NK-92 (cell line): ENCODE data around the gene MAPKAP1.

Experiments used
- DNase-seq: peaks from one replicate; lab custom pipeline; 2025; ENCODE audit not compliant: unreplicated experiment; lab: John Stamatoyannopoulos, UW

MAPKAP1 gene

DNA sequence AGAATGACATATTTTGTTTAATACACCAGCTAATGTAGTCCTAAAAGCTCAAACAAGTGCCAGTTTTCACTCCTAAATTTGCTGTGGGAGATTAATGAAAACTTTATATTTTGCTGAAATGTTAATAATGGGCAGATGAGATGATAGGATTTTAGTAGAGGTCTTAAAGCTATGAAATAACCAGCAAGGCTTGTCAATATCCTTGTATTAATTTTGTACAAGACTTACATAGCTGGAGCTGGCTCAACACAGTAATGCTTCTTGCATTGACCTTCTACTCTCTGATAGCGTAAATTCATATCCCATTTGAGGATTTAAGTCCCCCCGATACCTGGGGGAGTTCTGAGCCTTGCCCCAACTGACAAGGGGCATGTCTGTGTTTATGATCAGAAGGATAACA, 219.2 kb downstream of the MAPKAP1 start:
- DNase-seq: no peak

DNA sequence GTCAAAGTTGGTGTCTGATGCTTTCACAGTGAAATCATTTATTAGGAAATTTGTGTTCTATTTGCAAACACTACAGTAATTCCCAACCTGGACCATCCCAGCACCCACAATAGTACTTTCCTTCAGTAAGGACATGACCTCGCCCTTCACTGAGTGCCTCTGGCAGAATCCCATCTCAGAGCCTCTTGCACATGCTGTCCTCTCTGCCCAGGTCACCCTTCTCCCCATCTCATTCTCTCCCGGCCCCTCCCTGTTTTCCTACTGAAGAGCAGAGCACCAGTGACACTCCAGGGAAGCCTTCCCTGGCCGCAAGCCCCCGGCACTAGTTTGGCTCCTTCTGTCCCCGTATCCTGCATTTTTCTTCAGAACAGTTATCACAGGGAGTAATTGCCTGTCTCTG, 220.4 kb downstream of the MAPKAP1 start:
- no peak for DNase-seq

DNA sequence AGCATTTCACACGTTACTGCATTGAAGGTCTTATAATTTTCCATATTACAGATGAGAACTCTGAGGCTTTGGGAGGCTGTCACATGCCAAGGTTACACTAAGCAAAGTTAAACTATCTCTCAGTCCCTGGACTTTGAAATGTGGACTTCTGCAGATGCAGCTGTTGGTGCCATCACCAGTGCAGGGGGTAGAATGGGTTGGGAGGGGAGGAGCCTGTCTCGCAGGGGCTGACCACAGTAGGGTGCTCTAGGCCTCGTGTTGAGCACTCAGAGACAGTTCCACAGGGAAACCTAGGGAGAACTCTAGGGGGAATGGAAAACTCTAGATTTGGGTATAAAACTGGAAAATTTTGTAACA, 220.9 kb downstream of the MAPKAP1 start:
- no peak for DNase-seq

DNA sequence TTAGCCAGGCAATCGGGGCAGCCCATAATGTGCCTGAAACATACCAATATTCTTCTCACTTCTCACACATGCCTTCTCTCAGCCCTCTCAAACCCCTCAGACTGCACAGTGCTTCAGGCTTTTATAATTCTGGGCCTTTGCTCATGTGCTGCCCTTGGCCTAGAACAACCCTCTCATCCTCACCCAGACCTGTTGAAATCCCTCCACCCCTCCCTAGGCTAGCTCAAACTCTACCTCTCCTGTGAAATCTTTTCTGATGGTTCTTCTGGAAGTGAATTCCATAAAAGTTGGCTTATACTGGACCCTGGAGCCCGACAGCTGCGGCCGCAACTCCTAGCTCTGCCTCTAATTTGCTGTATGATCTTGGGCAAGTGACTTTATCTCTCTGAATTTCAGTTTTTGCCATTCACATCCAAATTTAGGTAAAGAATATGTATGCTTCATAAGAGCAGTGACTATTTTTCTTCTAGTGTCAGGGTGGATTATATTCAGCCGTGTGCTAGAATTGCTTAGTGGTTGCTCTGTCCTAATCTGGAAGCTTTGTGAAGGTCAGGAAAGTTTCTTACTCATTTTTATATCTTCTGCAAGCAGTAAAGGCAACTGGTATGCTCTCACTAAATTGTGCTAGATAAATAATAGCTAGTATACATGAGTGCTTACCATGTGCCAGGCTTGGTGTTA, 221.4 kb downstream of the MAPKAP1 start:
- DNase-seq: no peak

DNA sequence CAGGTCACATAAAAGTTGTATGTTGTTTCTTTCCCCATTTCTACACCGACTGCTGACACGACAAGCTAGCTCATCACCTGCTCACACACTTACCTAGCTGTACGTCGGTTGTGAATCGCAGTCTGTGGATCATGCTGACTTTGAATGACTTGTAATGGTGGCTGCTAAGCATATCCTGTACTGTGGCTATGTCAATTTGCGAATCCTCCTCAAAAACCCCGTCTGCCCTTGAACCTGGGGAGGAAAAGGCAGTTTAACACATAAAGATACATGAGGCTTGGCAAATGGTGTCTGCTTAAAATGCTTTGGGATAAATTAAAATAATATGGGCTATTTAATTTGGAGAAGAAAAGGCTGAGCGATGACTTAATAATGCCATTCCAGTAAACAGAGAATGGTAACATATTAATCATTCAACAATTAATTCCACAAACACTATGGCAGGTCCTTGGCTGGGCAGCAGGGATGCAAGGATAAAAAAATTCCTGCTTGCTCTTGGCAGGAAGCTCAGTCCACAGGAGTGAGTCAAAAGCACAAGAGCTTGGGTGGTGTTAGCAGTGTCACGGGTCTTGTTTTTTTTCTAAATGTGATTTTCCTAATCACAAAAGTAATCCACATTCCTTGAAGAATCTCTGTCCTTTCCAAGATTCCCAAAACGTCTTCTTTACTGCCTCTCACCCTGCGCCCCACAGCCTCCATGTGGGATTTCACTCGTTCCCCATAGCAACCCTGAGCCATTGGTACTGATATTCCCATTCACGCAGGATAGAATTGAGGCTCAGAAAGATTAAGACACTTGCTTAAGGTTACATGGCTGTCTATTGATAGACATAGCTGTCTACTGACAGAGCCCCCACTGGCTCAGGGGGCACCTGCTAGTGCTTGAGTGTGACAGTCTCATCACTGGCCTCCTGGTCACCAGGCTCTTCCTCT, 222.4 kb downstream of the MAPKAP1 start:
- DNase-seq: no peak

DNA sequence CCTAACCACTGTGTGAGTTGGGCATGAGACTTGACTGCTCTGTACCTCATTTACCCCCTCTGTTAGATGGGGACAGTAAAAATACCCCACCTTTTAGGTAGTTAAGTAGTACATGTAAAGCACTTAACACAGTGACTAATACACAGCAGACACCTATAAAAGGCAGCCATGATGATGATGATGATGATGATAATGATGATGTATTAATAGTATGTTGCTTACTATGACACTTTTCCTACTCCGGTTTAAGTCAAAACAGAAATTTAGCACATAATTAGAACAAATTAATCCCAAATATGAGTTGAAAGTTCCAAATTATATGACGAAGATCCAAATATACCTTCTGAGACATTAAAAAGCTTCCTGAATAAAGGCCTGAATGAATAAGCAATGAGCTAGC, 223.3 kb downstream of the MAPKAP1 start:
- DNase-seq: no peak

DNA sequence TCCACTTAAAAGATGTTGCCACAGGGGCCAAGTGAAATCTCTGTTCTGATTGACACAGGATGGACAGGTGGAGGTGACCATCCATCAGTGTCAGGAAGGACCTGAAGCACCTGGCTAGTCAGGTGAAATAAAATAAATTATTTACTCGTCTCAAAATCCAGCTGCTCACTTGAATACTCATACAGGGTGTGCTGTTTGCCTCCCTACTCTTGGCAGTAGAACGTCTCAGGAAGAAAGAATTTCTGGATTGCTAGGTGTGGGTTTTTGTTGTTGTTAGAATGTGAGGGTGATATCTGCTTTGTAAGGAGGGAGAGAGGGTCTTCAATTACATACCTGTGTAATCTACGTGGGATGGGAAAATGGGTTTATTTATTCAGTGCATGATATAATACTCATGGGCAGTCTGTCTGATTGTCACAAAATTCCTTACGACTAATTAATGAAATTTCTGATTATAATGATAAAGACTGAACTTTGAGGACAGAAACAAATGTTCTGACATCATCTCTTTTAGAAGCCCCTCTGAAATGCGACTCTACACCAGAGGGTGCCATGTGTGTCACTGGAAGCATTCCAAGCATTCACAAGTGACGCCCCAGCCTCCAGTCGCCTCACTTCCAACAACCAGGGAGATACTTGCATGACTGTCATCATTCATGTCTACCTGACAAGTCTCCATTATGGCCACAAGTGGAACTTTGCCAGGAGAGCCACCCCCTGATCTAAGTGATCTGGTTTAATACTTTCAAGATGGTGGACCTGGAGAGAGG, 227.0 kb downstream of the MAPKAP1 start:
- no peak for DNase-seq

DNA sequence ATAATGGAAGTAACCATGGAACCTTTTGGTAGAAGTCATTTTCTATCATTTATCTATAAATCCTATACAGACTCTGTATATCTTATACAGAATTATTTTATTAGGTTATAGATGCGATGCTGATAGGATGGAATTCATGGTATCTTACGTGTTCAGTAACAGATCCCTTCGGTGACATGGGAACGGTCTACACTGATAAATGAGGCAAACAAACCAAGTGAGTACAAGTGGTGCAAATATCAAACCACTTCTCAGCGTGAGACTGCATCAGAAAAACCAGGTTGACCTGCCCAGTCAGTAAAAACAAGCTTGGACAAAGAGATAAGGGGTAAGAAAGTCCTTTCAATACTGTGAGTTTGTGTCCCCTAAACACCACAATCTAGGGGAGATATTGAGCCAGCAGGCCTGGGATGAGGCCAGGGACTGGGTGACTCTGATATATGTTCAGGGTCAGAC, 229.9 kb downstream of the MAPKAP1 start:
- no peak for DNase-seq

DNA sequence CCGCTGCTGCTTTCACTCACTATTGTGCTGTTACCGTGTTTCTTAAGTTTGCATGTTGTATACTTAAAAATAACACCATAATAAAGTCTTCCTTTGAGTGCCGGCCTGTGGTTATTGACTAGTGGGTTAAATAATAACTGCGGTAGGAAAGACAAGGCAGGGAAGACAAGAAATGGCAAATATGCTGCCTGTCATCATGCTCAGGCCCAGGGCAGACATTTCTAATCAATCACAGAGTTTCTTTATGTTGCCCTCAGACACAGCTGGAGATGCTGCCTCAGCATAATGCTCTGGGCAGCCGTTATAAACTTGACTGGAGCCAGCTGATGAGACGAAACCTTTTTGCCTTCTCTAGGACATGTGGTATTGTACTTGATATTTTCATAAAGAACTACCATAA, 230.4 kb downstream of the MAPKAP1 start:
- DNase-seq: no peak

DNA sequence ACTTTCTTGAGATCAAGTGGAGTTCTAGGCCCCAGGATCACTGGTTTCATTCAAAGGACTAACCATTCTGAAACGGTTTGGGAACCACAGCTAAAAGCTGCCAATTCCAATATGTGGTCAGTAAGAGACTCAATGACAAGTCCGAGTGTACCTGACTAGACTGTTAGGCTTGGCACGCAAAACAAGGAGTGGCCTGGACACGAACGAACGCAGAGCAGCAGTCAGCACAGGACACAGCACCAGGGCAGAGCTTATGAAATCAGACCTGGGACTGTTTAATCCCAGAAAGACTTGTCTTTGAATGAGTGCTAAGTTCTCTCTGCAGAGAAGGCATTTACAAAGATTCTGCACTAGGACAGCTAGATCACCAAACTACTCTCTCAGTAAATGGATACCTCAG, 231.6 kb downstream of the MAPKAP1 start:
- DNase-seq: no peak

DNA sequence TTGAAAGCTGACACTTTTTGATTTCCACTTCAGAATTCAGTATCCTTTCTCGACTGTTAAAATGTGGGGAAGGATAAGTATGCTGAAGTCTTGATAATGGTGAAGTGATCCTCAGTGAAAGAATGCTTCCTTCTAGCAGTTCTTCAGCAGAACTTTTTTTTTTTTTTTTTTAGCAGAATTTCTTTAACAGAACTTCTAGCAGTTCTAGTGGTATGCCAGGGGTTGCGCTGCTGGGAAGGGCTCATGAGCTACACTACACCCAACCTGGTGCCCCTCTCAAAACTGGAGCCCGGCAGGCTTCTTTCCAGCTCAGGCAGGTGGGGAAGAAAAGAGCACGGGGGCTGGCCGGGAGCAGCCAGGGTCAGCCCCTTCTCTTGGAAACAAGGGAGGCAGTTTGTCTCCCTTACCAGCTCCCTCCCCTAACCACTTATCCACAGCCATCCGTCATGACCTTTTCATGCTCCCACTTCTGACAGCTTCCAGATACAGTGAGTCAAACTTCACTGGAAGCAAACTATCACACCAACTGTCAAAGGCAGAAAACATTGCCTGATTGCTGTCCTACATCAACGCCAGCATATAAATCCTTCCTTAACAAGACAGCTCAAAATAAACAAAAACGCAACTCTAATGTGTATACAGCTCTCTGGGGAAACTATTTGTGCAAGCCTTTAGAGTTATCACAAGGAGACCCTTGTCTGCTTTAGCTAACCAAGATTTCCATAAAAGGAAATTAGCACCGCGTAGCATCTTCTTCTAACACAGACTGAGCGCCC, 233.9 kb downstream of the MAPKAP1 start:
- DNase-seq: no peak

DNA sequence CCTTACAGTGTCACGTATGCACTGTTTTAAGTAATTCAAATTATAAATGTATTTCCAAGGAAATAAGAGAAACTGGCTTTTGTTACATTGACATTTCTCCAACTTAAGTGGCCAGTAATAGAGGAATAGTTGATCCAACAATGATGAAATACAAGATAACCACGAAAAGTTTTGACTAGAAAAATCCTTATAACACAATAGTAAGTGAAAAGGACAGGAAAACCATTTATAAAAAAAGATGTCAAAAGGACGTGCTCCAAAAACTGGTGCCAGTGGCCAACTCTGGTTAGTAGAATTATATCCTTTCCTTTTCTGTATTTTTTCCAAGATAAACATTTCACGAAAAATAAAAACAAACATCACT, 234.5 kb downstream of the MAPKAP1 start:
- DNase-seq: no peak

DNA sequence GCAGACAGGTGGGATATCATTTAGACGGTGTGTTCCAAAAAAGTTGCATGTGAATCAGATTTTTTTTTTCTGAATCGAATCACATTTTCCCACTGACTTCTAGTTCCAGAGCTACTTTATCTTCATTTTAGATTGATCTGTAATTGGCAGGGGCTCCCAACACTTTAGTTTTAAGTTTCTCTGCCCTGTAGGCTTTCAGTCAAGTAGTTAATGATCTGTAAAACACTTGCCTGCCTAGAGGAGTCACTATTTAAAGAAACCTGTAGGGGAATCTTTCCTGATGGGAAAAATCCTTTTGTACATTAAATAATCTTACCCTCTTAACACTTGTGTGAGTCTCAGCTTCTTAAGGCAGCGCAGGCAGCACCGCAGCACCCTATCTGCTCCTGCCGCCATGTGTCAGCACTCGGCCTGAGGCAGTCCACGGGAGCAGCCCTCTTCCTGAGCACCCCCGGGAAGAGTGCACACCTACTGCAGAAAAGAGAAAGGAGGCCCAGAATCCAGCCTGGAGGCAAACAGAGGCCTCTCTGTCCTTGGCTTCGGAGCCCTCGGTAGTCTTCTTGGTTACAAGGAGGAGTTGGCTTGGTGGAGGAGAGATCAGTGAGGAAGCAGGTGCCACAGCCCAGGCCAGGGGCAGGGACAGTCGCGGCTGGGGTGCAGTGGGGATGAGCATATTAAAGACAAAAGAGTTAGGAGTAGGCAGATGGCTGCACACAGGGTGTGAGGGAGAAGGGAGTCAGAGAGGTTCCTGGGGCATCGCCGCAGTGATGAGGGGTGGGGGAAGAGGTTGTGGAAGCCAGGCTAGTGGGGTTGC, 236.0 kb downstream of the MAPKAP1 start:
- DNase-seq: no peak

DNA sequence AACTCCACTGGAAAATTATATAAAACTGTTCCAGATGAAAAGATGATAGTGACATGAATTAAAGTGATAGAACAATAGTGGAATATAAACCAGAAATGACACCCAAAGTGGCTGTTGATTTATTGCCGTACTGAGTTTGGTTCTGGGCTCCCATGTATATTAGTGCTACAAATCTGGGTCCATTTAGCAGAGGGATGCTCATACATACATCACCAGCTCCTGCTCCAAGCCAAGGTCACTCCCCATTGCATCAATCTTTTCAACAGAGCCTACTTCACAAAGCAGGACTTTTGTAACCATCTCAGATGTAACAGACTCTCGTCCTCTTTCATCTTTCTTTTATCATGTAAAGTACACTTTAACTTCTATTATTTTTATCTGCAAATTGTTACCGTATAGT, 236.8 kb downstream of the MAPKAP1 start:
- no peak for DNase-seq

DNA sequence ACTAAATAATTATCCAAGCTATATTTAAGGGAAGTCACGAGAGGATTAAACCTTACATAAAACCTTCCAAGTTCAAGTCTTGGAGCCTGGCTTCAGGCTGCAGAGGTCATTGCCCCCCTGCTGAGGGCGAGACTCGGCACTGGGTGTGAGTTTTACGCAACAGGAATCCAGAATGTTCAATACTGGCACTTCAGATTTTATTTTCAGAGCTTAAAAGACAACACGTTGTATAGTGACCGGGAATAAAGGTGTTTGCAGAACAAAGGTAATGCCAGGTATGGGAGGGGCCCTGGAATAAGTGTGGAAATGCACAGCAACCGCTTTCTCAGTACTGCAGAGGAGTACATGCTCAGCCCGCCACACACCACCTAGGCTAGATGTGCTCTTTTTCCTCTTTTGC, 238.4 kb downstream of the MAPKAP1 start:
- DNase-seq: no peak

DNA sequence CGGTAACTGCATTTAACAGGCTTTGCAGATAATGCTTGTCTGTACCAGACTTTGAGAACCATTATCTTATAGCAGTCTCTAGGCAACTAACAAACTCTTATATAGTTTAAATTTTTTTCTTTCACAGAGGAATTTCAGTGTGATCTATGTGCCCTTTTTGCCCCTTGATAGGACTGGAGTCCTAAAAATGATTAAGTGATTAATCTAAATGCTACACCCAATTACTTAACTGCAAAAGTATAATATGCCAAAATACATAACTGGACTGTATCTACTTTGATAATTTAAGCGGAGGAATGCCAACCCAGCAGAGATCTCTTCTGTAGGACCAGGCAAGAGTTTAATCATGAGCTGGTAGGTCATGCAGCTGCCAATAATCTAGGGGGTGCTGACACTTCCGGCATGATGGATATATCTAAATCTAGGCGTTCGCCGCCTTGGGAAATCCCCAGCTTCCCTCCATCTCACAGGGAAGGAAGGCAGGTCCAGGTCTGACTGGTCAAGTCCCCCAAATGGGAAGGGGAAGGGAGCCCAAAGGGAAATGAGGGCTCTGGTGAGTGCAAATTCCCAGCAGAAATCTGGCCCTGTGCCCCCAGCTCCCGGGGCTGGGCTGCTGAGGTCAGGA, 239.8 kb downstream of the MAPKAP1 start:
- DNase-seq: no peak

DNA sequence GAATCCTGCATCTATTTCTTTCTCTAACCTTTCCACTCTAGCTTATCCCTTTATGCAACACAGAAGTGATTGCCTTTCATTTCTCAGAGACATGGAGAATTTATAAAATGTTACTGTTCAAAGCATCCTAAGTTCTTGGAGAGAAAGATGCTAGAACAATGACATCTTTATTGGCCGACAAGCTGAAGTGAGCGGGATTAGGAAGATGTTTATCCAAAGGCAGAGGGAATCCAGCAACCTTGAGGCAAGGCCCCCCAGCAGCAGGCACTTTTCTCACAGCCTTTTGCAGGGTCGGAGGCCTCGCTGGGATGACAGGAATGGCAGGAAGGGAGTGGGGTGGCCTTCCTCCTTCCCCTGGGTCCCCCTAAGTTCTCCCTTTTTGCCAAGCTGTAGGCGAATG, 240.6 kb downstream of the MAPKAP1 start:
- no peak for DNase-seq

DNA sequence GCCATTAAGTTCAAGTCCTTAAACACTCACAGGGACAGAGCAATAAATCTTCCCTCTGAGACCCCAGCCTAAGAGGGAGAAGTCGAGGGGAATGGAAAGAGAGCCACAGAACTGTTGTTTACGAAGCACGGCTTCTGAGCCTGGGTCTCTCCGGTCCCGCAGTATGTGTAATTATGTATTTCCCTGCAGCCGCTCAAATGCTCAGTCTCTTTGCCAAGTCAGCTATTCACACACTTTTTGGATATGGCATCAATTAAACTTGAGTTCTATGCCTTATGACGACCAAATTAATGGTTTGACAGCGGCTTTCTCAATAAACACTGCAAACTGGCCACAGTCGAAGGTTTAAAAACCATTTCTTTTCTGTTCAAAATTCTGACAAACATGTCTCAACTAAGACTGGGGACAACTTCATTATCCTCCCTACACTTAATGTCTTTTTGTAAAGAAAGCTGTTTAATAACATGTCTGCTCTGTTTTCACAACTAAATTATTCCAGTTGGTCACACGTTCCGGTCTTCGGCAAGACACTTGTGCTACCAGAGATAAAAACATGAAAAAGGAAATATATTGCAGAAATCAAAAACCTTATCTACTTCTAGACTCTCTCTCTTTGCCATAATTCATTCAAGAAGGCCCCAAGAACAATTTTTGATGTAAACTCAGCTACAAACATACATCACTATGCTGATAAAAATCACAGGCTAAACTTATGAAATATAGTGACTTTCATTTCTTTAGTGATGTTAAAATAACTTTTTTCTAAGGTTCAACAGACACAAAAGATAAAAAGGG, 242.2 kb downstream of the MAPKAP1 start:
- no peak for DNase-seq

DNA sequence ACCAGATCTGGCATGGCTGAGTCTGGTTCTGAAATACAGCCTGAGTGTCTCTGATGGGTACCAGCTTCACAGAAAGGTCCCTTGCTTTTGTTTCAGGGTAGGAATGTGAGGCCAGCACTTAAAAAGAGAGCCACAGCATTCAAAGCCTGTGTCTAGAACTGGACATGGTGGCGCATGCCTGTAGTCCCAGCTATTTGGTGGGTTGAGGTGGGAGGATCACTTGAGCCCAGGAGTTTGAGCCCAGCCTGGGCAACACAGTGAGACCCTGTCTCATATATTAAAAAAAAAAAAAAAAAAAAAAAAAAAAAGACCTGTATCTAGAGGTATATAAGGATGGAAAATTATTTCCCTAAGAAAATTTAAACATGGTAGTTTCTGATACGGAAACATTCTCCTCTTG, 243.1 kb downstream of the MAPKAP1 start:
- DNase-seq: no peak
